T-helper 1 cell treated with Interleukin-12 subunit alpha and Interleukin-12 subunit beta and Interleukin-4 antibody, amounts not matched to agents 30 ng/mL and 1 ng/mL, for 36 hours (primary cell): ENCODE data around the gene DLG1. TPM values are rescaled to one million over a fixed set of nuclear protein-coding genes. Genes with fewer than 3 reads are reported as not detected.

ENCODE experiments used
- intact Hi-C: fragments of 100-400 bp; cut with micrococcal nuclease; formaldehyde crosslinking; loops from one replicate; pipeline ENCODE4 v1.15.1; 2024
- total RNA-seq: library from RNA; stranded (reverse); gene quantifications from 2 replicates; pipeline ENCODE4 v1.2.3, GENCODE V29; 2022

The DLG1 gene
- 82.3 and 86.0 TPM in 2 replicates for total RNA-seq

DNA sequence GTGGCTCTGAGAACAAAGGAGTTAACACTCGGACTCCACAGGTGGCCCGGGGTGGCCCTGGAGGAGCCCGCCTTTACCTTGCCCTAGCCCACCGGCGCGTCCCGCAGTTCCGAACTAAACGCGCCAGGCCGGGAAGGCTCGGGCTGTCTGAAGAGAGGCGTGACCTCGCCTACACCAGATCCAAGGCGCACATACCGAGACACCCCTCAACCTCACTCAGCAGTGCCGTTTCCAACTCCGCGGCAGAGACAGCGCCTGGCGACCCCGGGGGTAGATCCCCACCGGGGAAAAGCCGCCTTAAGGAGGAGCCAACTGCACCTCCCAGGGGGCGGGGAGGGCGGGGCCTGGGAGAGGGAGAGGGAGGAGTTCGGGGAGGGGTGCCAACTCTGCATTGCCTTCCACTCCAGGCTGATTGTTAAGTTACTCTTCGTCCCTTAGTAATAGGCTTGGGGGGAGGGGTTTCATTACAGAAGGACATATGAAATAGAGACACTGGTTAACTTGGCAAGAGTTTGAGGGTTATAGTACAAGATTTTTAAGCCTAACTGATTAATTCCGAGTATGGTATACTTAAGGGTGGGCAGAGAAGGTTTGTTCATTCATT lies at the start of gene DLG1:
DLG1 (minus strand) TSS at position 272 of the 604 bp plus-strand sequence. CDS start 1,408 bp downstream, outside the sequence.
- intact Hi-C loops = loop anchor here (1.0 to 10.0 kb wide), 15 partner anchors 8 to 1024 kb away; partner anchors contain the start of genes LMLN, LRCH3, NRROS and PIGZ

DNA sequence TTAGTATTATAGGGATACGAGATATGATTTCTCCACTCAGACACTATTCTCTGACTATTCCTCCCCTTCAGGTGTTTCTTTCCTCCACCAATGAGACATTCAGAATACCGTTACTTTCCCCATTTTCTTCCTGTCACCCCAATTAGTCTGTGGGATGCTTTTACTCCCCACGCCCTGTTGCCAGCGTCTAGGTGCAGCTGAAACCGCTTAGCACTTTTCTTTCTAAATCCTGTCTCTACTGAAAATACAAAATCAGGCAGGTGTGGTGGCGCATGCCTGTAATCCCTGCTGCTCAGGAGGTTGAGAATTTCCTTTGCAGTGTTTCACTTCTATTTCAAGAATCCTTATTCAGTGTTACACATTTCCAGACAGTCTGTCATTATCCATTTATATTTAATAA lies 49.6 kb upstream of the DLG1 start:
- intact Hi-C loops = no loop called here

DNA sequence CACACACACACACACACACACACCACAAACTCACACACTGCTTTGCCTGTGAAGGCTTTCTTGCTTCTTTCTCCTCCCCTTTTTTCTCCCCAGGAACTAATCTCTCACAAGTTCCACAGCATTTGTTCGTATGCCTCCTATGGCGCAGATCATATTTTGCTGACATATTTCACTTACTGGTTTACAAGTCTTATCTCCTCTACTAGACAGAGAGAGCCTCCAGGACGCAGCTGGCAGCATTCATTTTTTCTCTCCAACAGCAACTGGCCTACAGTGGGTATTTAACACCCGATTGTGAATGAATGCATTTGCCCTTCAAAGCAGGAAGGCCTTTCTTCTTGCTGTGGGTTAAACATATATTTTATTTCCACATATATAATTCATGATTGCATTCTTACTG lies 47.0 kb upstream of the DLG1 start:
- intact Hi-C loops = no loop called here

- intact Hi-C loops = no loop called here
Measured at GRCh38 chr3:197344582-197345318, 46.3 kb upstream of the DLG1 start.

DNA sequence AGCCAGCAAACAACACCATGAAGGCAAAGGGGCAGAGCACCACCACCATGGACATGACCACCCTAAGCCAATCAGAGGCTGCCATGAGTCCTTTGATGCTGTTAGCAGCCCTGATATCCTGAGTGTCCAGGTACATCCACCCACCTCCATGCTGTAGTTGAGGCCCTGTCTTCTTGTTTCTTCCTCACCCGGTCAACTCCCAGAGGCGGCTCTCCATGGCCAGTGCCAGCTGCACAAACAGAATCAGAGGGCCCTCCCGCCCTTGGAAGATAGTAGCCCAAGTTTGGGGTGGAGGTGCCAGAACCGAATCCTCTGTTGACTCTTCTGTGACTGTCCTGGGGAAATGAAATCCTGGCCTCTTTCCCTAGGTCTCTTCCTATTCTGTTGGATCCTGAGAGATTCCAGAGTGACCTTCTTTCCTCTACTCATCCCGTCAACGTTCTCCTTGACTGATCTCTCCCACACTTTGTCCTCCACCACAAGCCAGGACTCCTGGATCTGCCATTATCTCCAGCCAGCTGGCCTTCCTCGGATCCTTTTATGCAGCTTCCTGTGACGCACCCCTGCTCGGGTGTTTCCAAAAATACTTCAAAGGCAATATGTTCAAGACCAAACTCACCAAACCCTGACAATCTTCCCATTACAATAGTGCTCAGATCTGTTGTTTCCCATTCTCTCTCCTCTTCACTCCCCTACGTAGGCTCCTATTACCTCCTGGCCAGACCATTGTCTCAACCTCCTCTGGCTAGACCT lies 45.4 kb upstream of the DLG1 start:
- intact Hi-C loops = no loop called here

DNA sequence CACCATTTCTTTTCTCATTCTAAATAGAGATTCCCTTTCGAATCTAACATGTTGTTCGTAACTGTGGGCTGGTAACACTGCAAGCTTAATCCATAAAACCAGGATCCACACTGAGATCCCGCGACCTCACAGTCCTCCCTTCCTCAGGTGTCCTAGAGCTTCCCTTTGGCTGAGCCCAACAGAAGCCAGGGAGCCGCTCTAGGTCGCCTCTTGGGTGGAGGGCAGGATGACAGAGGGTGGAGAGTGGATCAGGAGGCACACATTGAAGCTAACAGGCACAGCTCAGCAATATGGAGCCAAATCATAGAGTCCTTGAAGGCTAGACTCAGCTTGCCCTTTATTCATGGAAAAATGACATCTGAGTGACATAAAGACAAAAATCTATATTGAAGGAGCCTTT lies 44.7 kb upstream of the DLG1 start:
- intact Hi-C loops = no loop called here

DNA sequence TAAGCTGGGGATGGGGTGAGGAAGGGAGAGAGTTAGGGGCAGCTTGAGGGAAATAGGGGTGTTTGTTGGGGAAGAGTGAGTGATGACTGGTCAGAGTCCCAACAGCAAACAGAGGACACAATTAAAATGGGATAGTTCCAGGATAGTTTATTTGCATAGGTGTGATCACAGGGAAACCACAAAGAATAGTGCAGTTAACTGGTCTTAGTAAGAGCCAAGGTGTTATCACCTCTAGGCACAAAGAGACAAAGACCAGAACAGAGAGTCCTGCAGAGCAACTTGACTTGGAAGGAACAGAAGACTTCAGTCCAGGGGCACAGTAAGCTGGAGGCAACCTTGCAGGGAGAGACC lies 42.1 kb upstream of the DLG1 start:
- intact Hi-C loops = no loop called here

DNA sequence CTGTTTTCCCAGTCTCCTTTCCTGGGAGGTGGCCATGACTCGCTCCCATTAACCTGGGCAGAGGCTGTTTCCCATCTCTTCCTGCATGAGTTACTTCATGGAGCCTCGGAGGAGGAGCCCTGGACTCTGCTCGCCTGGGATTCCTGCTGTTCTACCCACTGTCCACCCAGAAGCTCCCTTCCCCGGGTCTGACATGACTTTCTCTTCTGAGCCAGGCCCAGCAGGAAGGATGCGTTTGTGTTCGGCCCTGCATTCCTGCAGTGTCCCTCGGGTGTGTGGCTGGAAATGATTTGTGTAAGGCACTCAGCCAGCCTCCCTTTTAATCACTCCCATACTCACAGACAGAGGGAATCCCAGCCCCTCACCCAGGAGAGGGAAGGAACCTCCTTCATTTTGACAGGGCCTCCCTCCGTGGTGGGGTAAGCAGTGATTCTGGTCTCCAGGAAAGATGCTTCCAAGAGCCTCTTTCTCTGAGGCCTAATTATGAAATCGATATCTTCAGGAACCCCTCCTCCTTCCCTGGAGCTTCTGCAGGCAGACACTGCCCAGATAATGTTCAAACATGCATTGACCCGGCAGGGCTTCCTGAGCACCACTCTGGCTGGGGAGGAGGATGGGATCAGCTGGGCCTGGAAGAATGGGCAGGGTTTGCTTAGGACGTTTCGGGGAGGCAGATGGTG lies 41.6 kb upstream of the DLG1 start:
- intact Hi-C loops = no loop called here

- intact Hi-C loops = no loop called here
Measured at GRCh38 chr3:197338586-197338985, 40.2 kb upstream of the DLG1 start.

GRCh38 chr3:197337656-197338055 lies 39.2 kb upstream of the DLG1 start:
- intact Hi-C loops = no loop called here

DNA sequence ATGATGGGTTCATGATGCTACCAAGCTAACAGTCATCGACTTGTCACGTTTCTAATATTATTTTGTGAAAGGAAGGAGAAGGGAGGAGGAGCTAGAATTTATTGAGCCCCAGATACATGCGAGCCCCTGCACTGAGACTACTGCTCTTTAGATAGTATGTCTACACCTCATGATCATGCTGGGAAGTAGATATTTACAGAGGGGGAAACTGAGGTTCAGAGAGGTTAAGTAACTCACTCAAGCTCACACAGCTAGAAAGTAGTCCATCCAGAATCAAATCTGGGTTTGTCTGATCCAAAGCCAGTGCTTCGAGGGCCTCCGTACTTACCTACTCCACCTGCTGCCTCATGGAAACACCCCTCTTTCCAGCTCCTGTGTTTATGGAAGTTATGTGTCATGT lies 38.8 kb upstream of the DLG1 start:
- intact Hi-C loops = no loop called here

DNA sequence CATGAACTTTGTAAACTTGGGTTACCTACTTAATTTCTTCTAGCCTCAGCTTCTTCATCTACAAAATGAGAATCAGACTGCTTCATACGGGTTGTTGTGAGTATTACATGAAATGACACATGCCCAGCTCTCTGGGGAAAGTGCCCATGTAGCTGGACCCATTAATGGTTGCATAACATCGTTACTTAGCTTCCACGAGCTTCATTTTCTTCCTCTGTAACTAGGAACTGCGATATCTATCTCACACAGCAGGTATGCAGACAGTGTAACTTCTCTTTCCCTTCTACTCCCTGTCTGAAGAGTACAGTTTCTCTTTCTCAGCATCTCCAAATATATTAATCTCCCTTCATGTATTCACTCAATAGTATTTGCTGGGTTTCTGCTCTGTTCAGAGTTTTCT lies 37.9 kb upstream of the DLG1 start:
- intact Hi-C loops = no loop called here

- intact Hi-C loops = no loop called here
Measured at GRCh38 chr3:197335428-197336132, 37.2 kb upstream of the DLG1 start.

DNA sequence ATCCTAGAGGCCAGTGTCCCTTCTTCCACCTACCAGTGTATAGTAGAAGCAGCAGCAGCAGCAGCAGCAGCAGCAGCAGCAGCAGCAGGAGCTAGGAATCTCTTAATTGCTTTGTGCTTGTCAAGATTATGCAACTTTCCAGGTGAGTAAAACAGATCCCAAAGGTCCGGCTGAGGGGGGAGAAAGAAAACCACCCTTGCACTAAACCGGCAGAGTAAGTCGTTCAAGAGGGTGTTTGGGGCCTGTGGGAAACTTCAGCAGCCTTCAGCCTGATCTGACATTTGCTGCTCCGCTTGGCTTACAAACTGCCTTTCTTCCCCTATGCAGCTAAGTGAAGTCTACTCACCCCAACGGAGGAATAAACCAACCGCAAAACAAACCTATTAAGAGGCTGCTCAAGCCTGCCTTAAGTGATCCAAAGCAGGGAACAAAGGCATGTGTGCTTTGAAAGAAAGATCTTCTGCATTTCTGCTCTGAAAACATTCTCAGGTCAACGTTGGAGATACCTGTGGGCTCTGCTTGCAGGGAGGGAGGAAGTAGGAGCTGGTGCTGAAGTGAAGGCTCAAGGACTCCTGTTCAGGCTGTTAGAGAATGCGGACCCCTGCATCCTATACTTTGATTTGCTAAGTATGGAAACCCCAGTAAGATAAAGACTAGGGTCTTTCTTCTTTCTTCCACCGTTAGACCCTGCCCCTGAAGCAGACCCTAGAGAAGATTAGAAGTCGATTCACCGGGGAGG lies 35.7 kb upstream of the DLG1 start:
- intact Hi-C loops = no loop called here

- intact Hi-C loops = no loop called here
Measured at GRCh38 chr3:197331131-197331530, 32.7 kb upstream of the DLG1 start.

GRCh38 chr3:197329382-197329781 lies 31.0 kb upstream of the DLG1 start:
- intact Hi-C loops = no loop called here

DNA sequence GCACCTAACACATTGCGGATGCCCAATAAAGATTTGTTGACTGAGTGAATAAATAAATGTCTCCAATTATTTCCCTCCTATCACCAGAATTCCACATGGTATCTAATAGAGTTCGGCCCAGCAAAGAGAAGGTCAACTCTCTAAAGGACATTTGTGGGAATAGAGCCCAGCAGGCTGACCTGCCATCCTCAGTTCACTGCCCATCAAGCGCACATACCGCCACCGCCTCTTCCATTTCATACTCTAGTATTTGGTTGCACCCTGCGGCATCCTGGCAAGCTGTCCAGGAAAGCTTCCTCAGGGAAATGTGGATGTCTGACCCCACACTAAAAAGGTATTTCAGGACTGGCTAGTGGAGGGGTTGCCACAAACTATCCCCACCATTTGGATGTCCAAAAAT lies 29.8 kb upstream of the DLG1 start:
- intact Hi-C loops = no loop called here

- intact Hi-C loops = no loop called here
Measured at GRCh38 chr3:197327701-197328100, 29.3 kb upstream of the DLG1 start.

- intact Hi-C loops = no loop called here
Measured at GRCh38 chr3:197325773-197326172, 27.4 kb upstream of the DLG1 start.

- intact Hi-C loops = no loop called here
Measured at GRCh38 chr3:197322149-197322548, 23.7 kb upstream of the DLG1 start.

DNA sequence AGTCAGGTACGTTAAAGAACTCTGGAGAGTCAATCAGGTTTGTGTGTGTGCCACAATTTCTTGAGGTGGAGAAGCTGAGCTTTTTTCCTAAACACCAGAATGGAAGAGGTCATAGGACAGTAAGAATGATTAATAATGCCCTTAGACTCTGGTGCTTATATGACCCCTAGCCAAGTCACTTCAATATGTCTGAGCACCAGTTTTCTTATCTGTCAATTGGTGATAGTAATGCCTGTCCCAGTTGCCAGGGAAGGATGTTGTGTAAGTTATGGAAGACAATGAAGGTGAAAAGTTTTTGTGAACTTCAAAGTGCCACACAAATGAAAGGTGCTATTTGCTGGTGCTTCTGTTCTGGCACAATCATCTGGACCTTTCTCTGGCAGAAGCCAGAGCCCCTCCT lies 22.2 kb upstream of the DLG1 start:
- intact Hi-C loops = no loop called here
